Measurements from ENCODE around the gene OR2AK2.

OR2AK2 gene

GRCh38 chr1:247936965-247937734 lies 27.9 kb upstream of the OR2AK2 start:
- peak overlapping the region; percentile 13 for H3K4me3 ChIP-seq (ENCODE audit: low read depth, low read length)
- DNase-seq (ENCODE audit: low read depth): peak; percentile 12
- TF ChIP-seq, protein P1, sequence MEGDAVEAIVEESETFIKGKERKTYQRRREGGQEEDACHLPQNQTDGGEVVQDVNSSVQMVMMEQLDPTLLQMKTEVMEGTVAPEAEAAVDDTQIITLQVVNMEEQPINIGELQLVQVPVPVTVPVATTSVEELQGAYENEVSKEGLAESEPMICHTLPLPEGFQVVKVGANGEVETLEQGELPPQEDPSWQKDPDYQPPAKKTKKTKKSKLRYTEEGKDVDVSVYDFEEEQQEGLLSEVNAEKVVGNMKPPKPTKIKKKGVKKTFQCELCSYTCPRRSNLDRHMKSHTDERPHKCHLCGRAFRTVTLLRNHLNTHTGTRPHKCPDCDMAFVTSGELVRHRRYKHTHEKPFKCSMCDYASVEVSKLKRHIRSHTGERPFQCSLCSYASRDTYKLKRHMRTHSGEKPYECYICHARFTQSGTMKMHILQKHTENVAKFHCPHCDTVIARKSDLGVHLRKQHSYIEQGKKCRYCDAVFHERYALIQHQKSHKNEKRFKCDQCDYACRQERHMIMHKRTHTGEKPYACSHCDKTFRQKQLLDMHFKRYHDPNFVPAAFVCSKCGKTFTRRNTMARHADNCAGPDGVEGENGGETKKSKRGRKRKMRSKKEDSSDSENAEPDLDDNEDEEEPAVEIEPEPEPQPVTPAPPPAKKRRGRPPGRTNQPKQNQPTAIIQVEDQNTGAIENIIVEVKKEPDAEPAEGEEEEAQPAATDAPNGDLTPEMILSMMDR (conservative IDR thresholded peaks at IDR 0.05; ENCODE audit: low read depth, low read length): peak; percentile 34

- DNase-seq (ENCODE audit: low read depth): no peak
- TF ChIP-seq, protein P1 (conservative IDR thresholded peaks at IDR 0.05; ENCODE audit: low read depth, low read length): no peak
- no peak overlapping the region for H3K4me3 ChIP-seq (ENCODE audit: low read depth, low read length)
Observed at GRCh38 chr1:247942624-247943023, 22.4 kb upstream of the OR2AK2 start.

- H3K4me3 ChIP-seq (ENCODE audit: low read depth, low read length): no peak within 1 kb of the TSS
- TF ChIP-seq, protein P1 (conservative IDR thresholded peaks at IDR 0.05; ENCODE audit: low read depth, low read length): no peak
- no peak for DNase-seq (ENCODE audit: low read depth)
Observed at GRCh38 chr1:247948558-247948957, 16.5 kb upstream of the OR2AK2 start, which contains the start of gene OR2L8. Gene OR2L8 (plus strand): TSS chr1:247948858. CDS start chr1:247948858, 0 bp downstream.

DNA sequence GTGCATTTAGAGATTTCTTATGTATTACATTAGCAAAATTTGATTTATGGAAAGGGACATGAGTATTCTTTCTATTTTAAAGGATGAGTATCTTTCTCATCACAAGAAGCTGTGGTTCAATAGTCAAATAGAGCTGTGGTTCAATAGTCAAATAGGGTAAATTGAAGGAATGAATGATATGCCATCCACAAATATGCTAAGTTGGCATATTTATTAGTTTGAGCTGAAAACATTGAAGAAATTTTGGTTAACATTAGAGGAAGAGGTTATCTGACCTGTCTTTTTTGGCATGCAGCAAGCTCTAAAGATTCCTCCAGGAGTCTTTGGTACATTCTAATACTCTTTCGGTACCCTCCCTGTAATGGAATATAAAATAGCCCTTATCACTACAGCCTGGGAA lies 11.6 kb upstream of the OR2AK2 start:
- H3K4me3 ChIP-seq (ENCODE audit: low read depth, low read length): no peak overlapping the region
- TF ChIP-seq, protein P1 (conservative IDR thresholded peaks at IDR 0.05; ENCODE audit: low read depth, low read length): no peak
- DNase-seq (ENCODE audit: low read depth): no peak

DNA sequence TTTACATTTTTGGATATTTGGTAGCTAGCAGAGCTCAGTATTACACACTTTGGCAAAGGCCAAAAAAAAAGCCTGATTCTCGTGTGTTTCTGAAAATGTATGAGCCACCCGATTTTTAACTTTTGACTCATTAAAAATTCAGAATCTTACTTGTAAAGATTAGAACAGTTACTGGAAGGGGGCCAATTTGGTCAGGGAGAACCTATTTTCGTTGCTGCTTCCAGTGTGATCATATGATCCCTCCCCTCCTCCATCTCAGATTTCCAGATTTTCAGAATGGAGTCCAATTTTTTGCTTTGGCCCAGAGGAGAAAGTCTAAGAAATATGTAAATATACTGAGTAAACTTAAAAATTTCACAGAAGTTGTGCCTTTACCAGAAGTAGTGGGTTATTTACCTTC lies 3.2 kb upstream of the OR2AK2 start:
- no peak overlapping the region for H3K4me3 ChIP-seq (ENCODE audit: low read depth, low read length)
- TF ChIP-seq, protein P1 (conservative IDR thresholded peaks at IDR 0.05; ENCODE audit: low read depth, low read length): no peak
- DNase-seq (ENCODE audit: low read depth): no peak

DNA sequence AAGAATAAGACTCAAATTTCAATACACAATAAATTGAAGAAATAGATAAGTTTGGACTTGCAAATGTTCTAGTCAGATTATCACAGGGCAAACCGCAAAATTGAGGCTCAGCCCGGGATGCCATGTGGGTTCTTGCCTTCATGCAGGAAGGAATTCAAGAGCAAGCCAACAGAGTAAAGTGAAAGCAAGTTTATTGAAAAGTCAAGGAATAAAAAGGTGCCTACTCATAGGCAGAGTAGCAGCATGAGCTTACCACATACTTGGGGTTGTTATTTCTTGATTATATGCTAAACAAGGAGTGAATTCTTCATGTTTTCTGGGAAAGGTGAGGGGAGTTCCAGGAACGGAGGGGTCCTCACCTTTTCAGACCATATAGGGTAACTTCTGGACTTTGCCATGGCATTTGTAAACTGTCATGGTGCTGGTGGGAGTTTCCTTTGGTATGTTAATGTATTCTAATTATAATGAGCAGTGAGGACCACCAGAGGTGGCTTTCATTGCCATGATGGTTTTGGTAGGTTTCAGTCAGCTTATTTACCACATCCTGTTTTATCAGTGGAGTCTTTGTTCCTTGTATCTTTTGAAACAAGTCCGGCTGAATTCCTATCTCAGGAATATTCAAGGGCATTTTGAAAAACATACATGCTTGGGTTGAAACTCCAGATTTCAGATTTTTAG lies 2.0 kb upstream of the OR2AK2 start:
- TF ChIP-seq, protein P1 (conservative IDR thresholded peaks at IDR 0.05; ENCODE audit: low read depth, low read length): no peak
- DNase-seq (ENCODE audit: low read depth): no peak
- no peak overlapping the region for H3K4me3 ChIP-seq (ENCODE audit: low read depth, low read length)
